ENCODE results near the gene NELL1.

Gene NELL1

GRCh38 chr11:21323617-21324016, 654.2 kb downstream of the NELL1 start:
- peaks cover 5% of the 10 kb centered on the region for H3K9me3 ChIP-seq (ENCODE audit: insufficient read depth, low read depth, low read length)
- no peak overlapping the region for H4K91ac ChIP-seq (ENCODE audit: low read depth, low read length)
- H4K8ac ChIP-seq (ENCODE audit: low read depth, low read length), result no peak overlapping the region
- no peak overlapping the region for H2BK12ac ChIP-seq (ENCODE audit: low read length)
- H2BK120ac ChIP-seq (ENCODE audit: insufficient read depth, low read length, poor library complexity), result no peak overlapping the region
- no CpG with 5 or more reads among the region's 2 CpGs for WGBS (ENCODE audit: extremely low coverage, insufficient coverage, insufficient read length)
- H3K4me3 ChIP-seq (ENCODE audit: low read depth, low read length), result no peak overlapping the region
- no peak overlapping the region for H3K4me2 ChIP-seq (ENCODE audit: low read length)
- DNase-seq, result no peak
- no peak overlapping the region for H3K23ac ChIP-seq (ENCODE audit: low read length)
- no peak overlapping the region for H3K9ac ChIP-seq (ENCODE audit: low read length)
- no peak overlapping the region for H3K14ac ChIP-seq (ENCODE audit: low read length)
- H3K27me3 ChIP-seq (ENCODE audit: insufficient read depth, low read length), result no peaks in the 10 kb centered on the region
- no peak overlapping the region for H2AK5ac ChIP-seq (ENCODE audit: low read length)
- no peak overlapping the region for H2BK5ac ChIP-seq (ENCODE audit: low read depth, low read length, poor library complexity)
- H3K27ac ChIP-seq (ENCODE audit: low read depth, low read length), result no peak overlapping the region
- no peak overlapping the region for H2AFZ ChIP-seq (ENCODE audit: insufficient read depth, low read length, poor library complexity)
- H3K4ac ChIP-seq (ENCODE audit: low read depth, low read length), result no peak overlapping the region
- no peaks in the 10 kb centered on the region for H3K79me1 ChIP-seq (ENCODE audit: low read length)
- no peak overlapping the region for H3K18ac ChIP-seq (ENCODE audit: low read length)
- no peak overlapping the region for H4K12ac ChIP-seq (ENCODE audit: low read depth, low read length)
- H3K4me1 ChIP-seq (ENCODE audit: control insufficient read depth in 1 of 2, insufficient read depth in 2 of 2, low read length in 2 of 2), result no peaks in the 10 kb centered on the region
- H3K79me2 ChIP-seq (ENCODE audit: control insufficient read depth, insufficient read depth, low read length, poor library complexity), result no peaks in the 10 kb centered on the region
- no peaks in the 10 kb centered on the region for H3K36me3 ChIP-seq (ENCODE audit: control insufficient read depth in 1 of 2, insufficient read depth in 2 of 2, low read length in 2 of 2)

GRCh38 chr11:21343204-21343603, 673.8 kb downstream of the NELL1 start:
- no peak overlapping the region for H2BK12ac ChIP-seq (ENCODE audit: low read length)
- H3K79me2 ChIP-seq (ENCODE audit: control insufficient read depth, insufficient read depth, low read length, poor library complexity), result no peaks in the 10 kb centered on the region
- H3K27me3 ChIP-seq (ENCODE audit: insufficient read depth, low read length), result no peaks in the 10 kb centered on the region
- no peak overlapping the region for H2BK5ac ChIP-seq (ENCODE audit: low read depth, low read length, poor library complexity)
- no peak overlapping the region for H3K4me2 ChIP-seq (ENCODE audit: low read length)
- H4K8ac ChIP-seq (ENCODE audit: low read depth, low read length), result no peak overlapping the region
- H3K4me1 ChIP-seq (ENCODE audit: control insufficient read depth in 1 of 2, insufficient read depth in 2 of 2, low read length in 2 of 2), result no peaks in the 10 kb centered on the region
- no peak for DNase-seq
- H3K27ac ChIP-seq (ENCODE audit: low read depth, low read length), result no peak overlapping the region
- H3K36me3 ChIP-seq (ENCODE audit: control insufficient read depth in 1 of 2, insufficient read depth in 2 of 2, low read length in 2 of 2), result no peaks in the 10 kb centered on the region
- no peak overlapping the region for H3K18ac ChIP-seq (ENCODE audit: low read length)
- no peak overlapping the region for H4K91ac ChIP-seq (ENCODE audit: low read depth, low read length)
- no peak overlapping the region for H2BK120ac ChIP-seq (ENCODE audit: insufficient read depth, low read length, poor library complexity)
- no peak overlapping the region for H2AK5ac ChIP-seq (ENCODE audit: low read length)
- H4K12ac ChIP-seq (ENCODE audit: low read depth, low read length), result no peak overlapping the region
- H3K9me3 ChIP-seq (ENCODE audit: insufficient read depth, low read depth, low read length), result no peaks in the 10 kb centered on the region
- H3K23ac ChIP-seq (ENCODE audit: low read length), result no peak overlapping the region
- no CpG with 5 or more reads among the region's 2 CpGs for WGBS (ENCODE audit: extremely low coverage, insufficient coverage, insufficient read length)
- no peaks in the 10 kb centered on the region for H3K79me1 ChIP-seq (ENCODE audit: low read length)
- no peak overlapping the region for H2AFZ ChIP-seq (ENCODE audit: insufficient read depth, low read length, poor library complexity)
- no peak overlapping the region for H3K4me3 ChIP-seq (ENCODE audit: low read depth, low read length)
- no peak overlapping the region for H3K14ac ChIP-seq (ENCODE audit: low read length)
- no peak overlapping the region for H3K9ac ChIP-seq (ENCODE audit: low read length)
- no peak overlapping the region for H3K4ac ChIP-seq (ENCODE audit: low read depth, low read length)

- H3K9ac ChIP-seq (ENCODE audit: low read length), result no peak overlapping the region
- no peaks in the 10 kb centered on the region for H3K36me3 ChIP-seq (ENCODE audit: control insufficient read depth in 1 of 2, insufficient read depth in 2 of 2, low read length in 2 of 2)
- no peak overlapping the region for H2BK12ac ChIP-seq (ENCODE audit: low read length)
Observed at GRCh38 chr11:21346361-21346760, 677.0 kb downstream of the NELL1 start.

GRCh38 chr11:21350613-21351012, 681.2 kb downstream of the NELL1 start:
- no peaks in the 10 kb centered on the region for H3K27me3 ChIP-seq (ENCODE audit: insufficient read depth, low read length)
- no peaks in the 10 kb centered on the region for H3K79me2 ChIP-seq (ENCODE audit: control insufficient read depth, insufficient read depth, low read length, poor library complexity)
- H3K9me3 ChIP-seq (ENCODE audit: insufficient read depth, low read depth, low read length), result no peaks in the 10 kb centered on the region
- no peak overlapping the region for H4K12ac ChIP-seq (ENCODE audit: low read depth, low read length)
- no peak overlapping the region for H2AFZ ChIP-seq (ENCODE audit: insufficient read depth, low read length, poor library complexity)
- H3K4me2 ChIP-seq (ENCODE audit: low read length), result no peak overlapping the region
- no peak overlapping the region for H3K9ac ChIP-seq (ENCODE audit: low read length)
- no peak overlapping the region for H3K4me3 ChIP-seq (ENCODE audit: low read depth, low read length)
- H3K14ac ChIP-seq (ENCODE audit: low read length), result no peak overlapping the region
- no peak overlapping the region for H4K8ac ChIP-seq (ENCODE audit: low read depth, low read length)
- H3K23ac ChIP-seq (ENCODE audit: low read length), result no peak overlapping the region
- H3K79me1 ChIP-seq (ENCODE audit: low read length), result no peaks in the 10 kb centered on the region
- H3K36me3 ChIP-seq (ENCODE audit: control insufficient read depth in 1 of 2, insufficient read depth in 2 of 2, low read length in 2 of 2), result no peaks in the 10 kb centered on the region
- no peak overlapping the region for H4K91ac ChIP-seq (ENCODE audit: low read depth, low read length)
- no peak overlapping the region for H3K4ac ChIP-seq (ENCODE audit: low read depth, low read length)
- no peak overlapping the region for H2BK120ac ChIP-seq (ENCODE audit: insufficient read depth, low read length, poor library complexity)
- no peak overlapping the region for H3K27ac ChIP-seq (ENCODE audit: low read depth, low read length)
- WGBS (ENCODE audit: extremely low coverage, insufficient coverage, insufficient read length), result no CpG with 5 or more reads among the region's 2 CpGs
- no peak overlapping the region for H3K18ac ChIP-seq (ENCODE audit: low read length)
- no peak overlapping the region for H2BK12ac ChIP-seq (ENCODE audit: low read length)
- DNase-seq, result no peak
- no peak overlapping the region for H2AK5ac ChIP-seq (ENCODE audit: low read length)
- H2BK5ac ChIP-seq (ENCODE audit: low read depth, low read length, poor library complexity), result no peak overlapping the region
- H3K4me1 ChIP-seq (ENCODE audit: control insufficient read depth in 1 of 2, insufficient read depth in 2 of 2, low read length in 2 of 2), result no peaks in the 10 kb centered on the region

More at GRCh38 chr11:21346361-21346760, 677.0 kb downstream of the NELL1 start:
- Histone ChIP-seq H3K4me2 (ENCODE audit: low read length) (no peak overlapping the region), H3K4me1 (ENCODE audit: control insufficient read depth in 1 of 2, insufficient read depth in 2 of 2, low read length in 2 of 2) (no peaks in the 10 kb centered on the region), H3K18ac (ENCODE audit: low read length) (no peak overlapping the region), H3K79me2 (ENCODE audit: control insufficient read depth, insufficient read depth, low read length, poor library complexity) (no peaks in the 10 kb centered on the region), H3K9me3 (ENCODE audit: insufficient read depth, low read depth, low read length) (no peaks in the 10 kb centered on the region), H3K4me3 (ENCODE audit: low read depth, low read length) (no peak overlapping the region), H3K27me3 (ENCODE audit: insufficient read depth, low read length) (no peaks in the 10 kb centered on the region), H3K79me1 (ENCODE audit: low read length) (no peaks in the 10 kb centered on the region), H2BK120ac (ENCODE audit: insufficient read depth, low read length, poor library complexity) (no peak overlapping the region), H3K27ac (ENCODE audit: low read depth, low read length) (no peak overlapping the region), H2AK5ac (ENCODE audit: low read length) (no peak overlapping the region), H3K14ac (ENCODE audit: low read length) (no peak overlapping the region), H3K4ac (ENCODE audit: low read depth, low read length) (no peak overlapping the region), H4K91ac (ENCODE audit: low read depth, low read length) (no peak overlapping the region), H4K8ac (ENCODE audit: low read depth, low read length) (no peak overlapping the region), H2AFZ (ENCODE audit: insufficient read depth, low read length, poor library complexity) (no peak overlapping the region), H4K12ac (ENCODE audit: low read depth, low read length) (no peak overlapping the region), H3K23ac (ENCODE audit: low read length) (no peak overlapping the region), H2BK5ac (ENCODE audit: low read depth, low read length, poor library complexity) (no peak overlapping the region)
- no peak for DNase-seq

Measured in trophoblast cell (in vitro differentiated cells and primary cell).